ENCODE measurements around the gene PLA2G4E. TPM values are rescaled to one million over a fixed set of nuclear protein-coding genes. Genes with fewer than 3 reads are reported as not detected.

Gene PLA2G4E
- total and polyA plus RNA-seq, 2 of the 13 experiments (the other 11 are each of a cell fraction or from before 2014, with no cell fraction given): not detected

DNA sequence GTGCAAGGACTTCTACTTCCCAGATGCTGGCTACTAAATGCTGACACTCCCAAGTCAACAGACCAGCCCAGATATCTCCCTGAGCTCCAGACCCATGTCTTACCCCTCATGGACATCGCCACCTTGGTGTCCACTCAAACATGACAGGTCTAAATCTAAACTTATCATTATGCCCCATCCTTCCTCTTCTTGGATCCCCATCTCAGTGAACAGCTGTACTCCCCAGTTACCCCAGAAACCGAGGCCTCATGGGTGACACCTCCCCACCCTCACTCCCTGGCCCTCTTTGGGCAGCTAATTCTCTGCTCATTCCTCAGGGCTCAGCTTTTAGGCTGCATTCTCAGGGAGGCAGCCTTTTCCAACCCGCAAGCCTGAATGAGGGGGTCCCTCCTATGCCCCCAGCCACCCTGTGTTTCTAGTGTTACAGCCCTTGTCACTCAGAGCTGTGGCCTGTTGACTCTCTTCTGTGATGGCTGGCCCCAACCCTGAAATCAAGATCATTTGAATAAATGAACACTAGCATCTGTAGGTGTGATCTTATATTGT, 53.8 kb downstream of the PLA2G4E start:
- Histone ChIP-seq H3K9me3 (ENCODE audit: low read length) (no peaks in the 10 kb centered on the region), H3K79me2 (ENCODE audit: insufficient read depth, low read length) (no peaks in the 10 kb centered on the region), H3K27me3 (ENCODE audit: control insufficient read depth in 1 of 2, insufficient read depth in 2 of 2, low read length in 2 of 2) (no peaks in the 10 kb centered on the region), H4K20me1 (ENCODE audit: insufficient read depth, low read length) (no peaks in the 10 kb centered on the region), H3K9ac (ENCODE audit: insufficient read depth, low read depth, low read length) (no peak overlapping the region), H2AFZ (ENCODE audit: low read length) (no peak overlapping the region), H3K36me3 (replicated peaks in 1 of 2; ENCODE audit: control insufficient read depth in 1 of 2, insufficient read depth in 2 of 2, low read length in 2 of 2) (no peaks in the 10 kb centered on the region), H3K4me3 (replicated peaks in 1 of 3; ENCODE audit: insufficient read depth in 1 of 3, low read depth in 2 of 3, low read length in 3 of 3) (no peak overlapping the region), H3K27ac (ENCODE audit: extremely low read length, insufficient read depth, low read length) (no peak overlapping the region), H3K4me2 (ENCODE audit: low read depth, low read length) (no peak overlapping the region), H3K4me1 (ENCODE audit: insufficient read depth, low read length) (peaks cover 24% of the 10 kb centered on the region)
- intact Hi-C loops (cut with micrococcal nuclease; ENCODE audit: unreplicated experiment) (no loop called here), in situ Hi-C loops (cut with HindIII; ENCODE audit: extremely low pct_ligation_motif_present, low pct_unique_long_range_greater_than_20kb) (no loop called here)
- no peak for DNase-seq (ENCODE audit: low spot score)
- CTCF ChIA-PET (ENCODE audit: low intra/inter-chr PET ratio, low total read pairs): no interaction called here
- no peak for FAIRE-seq
- TF ChIP-seq SNAI1 (CRISPR knock-in tag; IDR thresholded peaks at IDR 0.05; ENCODE audit: borderline replicate concordance): no peak
- TF ChIP-seq NFAT5 (CRISPR knock-in tag; IDR thresholded peaks at IDR 0.05): no peak
- WGBS (ENCODE audit: low lambda C conversion rate): 98% methylated on average over 3 of the region's 3 CpGs
- BruUV-seq (replicated peaks): no TSS peak
- POLR2A ChIA-PET: no interaction called here
- ATAC-seq: no peak

DNA sequence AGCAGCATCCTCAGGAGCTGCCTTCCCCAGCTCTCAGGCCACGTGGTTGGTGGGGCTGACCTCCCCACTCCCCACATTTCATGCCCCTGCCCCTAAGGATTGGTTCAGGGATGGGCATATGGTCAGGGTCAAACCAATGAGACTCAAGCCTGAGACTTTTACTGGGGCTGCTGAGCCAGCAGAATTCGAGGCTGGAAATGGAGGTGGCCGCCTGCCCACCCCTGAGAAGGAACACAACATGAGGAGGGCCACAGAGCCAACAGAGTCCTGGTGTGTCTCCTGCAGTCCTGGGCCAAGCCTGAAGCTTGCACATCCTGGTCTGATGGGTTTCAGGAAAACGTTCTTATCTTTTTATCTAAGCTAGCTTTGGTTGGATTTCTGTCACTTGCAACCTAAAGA, 54.4 kb downstream of the PLA2G4E start:
- Histone ChIP-seq H3K4me1 (ENCODE audit: insufficient read depth, low read length) (peaks cover 30% of the 10 kb centered on the region), H3K27ac (ENCODE audit: extremely low read length, insufficient read depth, low read length) (no peak overlapping the region), H4K20me1 (ENCODE audit: insufficient read depth, low read length) (no peaks in the 10 kb centered on the region), H3K36me3 (replicated peaks in 1 of 2; ENCODE audit: control insufficient read depth in 1 of 2, insufficient read depth in 2 of 2, low read length in 2 of 2) (no peaks in the 10 kb centered on the region), H3K4me3 (replicated peaks in 1 of 3; ENCODE audit: insufficient read depth in 1 of 3, low read depth in 2 of 3, low read length in 3 of 3) (no peak overlapping the region), H3K79me2 (ENCODE audit: insufficient read depth, low read length) (no peaks in the 10 kb centered on the region), H3K4me2 (ENCODE audit: low read depth, low read length) (no peak overlapping the region), H3K27me3 (ENCODE audit: control insufficient read depth in 1 of 2, insufficient read depth in 2 of 2, low read length in 2 of 2) (no peaks in the 10 kb centered on the region), H2AFZ (ENCODE audit: low read length) (no peak overlapping the region), H3K9me3 (ENCODE audit: low read length) (no peaks in the 10 kb centered on the region), H3K9ac (ENCODE audit: insufficient read depth, low read depth, low read length) (no peak overlapping the region)
- POLR2A ChIA-PET: no interaction called here
- DNase-seq (ENCODE audit: low spot score) (no peak), ATAC-seq (no peak), FAIRE-seq (no peak)
- intact Hi-C loops (cut with micrococcal nuclease; ENCODE audit: unreplicated experiment) (no loop called here), in situ Hi-C loops (cut with HindIII; ENCODE audit: extremely low pct_ligation_motif_present, low pct_unique_long_range_greater_than_20kb) (no loop called here)
- 66% methylated on average over 4 of the region's 4 CpGs for WGBS (ENCODE audit: low lambda C conversion rate)
- CTCF ChIA-PET (ENCODE audit: low intra/inter-chr PET ratio, low total read pairs): no interaction called here
- BruUV-seq (replicated peaks): no TSS peak
- TF ChIP-seq MAFK (conservative IDR thresholded peaks at IDR 0.05 in 1 of 2, IDR thresholded peaks at IDR 0.05 in 1 of 2; ENCODE audit: low read length in 2 of 2): peak; percentile 57 to 58
- TF ChIP-seq, protein P1, sequence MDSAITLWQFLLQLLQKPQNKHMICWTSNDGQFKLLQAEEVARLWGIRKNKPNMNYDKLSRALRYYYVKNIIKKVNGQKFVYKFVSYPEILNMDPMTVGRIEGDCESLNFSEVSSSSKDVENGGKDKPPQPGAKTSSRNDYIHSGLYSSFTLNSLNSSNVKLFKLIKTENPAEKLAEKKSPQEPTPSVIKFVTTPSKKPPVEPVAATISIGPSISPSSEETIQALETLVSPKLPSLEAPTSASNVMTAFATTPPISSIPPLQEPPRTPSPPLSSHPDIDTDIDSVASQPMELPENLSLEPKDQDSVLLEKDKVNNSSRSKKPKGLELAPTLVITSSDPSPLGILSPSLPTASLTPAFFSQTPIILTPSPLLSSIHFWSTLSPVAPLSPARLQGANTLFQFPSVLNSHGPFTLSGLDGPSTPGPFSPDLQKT (CRISPR knock-in tag; IDR thresholded peaks at IDR 0.05; ENCODE audit: borderline replicate concordance): no peak
- no peak for TF ChIP-seq ZMAT3 (CRISPR knock-in tag; conservative IDR thresholded peaks at IDR 0.05)
- no peak for TF ChIP-seq ZNF777 (CRISPR knock-in tag; IDR thresholded peaks at IDR 0.05)
- 0 out of 2 replicates have a peak, but pooled peaks have one; percentile 9 for TF ChIP-seq MAFF (IDR thresholded peaks at IDR 0.05; ENCODE audit: low read depth, low read length)
- no peak for TF ChIP-seq HIVEP1 (CRISPR knock-in tag; IDR thresholded peaks at IDR 0.05)
- TF ChIP-seq, protein P2, sequence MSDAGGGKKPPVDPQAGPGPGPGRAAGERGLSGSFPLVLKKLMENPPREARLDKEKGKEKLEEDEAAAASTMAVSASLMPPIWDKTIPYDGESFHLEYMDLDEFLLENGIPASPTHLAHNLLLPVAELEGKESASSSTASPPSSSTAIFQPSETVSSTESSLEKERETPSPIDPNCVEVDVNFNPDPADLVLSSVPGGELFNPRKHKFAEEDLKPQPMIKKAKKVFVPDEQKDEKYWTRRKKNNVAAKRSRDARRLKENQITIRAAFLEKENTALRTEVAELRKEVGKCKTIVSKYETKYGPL (CRISPR knock-in tag; IDR thresholded peaks at IDR 0.05): no peak
- TF ChIP-seq CREB3 (CRISPR knock-in tag; IDR thresholded peaks at IDR 0.05): no peak

Data from HepG2 (cell line).